GM19438 (cell line): ENCODE measurements around the gene GP9.
"Not testable (repeated sequence)": the region's sequence is repeated elsewhere in the genome, so short reads cannot be mapped to it uniquely, and the experiment has no call there.

ENCODE experiments used
- ATAC-seq: cut with Tn5 transposase; IDR thresholded peaks from one replicate; pipeline ENCODE4 v1.9.1; 2021; ENCODE audit warnings: low read depth; ENCODE audit not compliant: unreplicated experiment

GP9 gene

DNA sequence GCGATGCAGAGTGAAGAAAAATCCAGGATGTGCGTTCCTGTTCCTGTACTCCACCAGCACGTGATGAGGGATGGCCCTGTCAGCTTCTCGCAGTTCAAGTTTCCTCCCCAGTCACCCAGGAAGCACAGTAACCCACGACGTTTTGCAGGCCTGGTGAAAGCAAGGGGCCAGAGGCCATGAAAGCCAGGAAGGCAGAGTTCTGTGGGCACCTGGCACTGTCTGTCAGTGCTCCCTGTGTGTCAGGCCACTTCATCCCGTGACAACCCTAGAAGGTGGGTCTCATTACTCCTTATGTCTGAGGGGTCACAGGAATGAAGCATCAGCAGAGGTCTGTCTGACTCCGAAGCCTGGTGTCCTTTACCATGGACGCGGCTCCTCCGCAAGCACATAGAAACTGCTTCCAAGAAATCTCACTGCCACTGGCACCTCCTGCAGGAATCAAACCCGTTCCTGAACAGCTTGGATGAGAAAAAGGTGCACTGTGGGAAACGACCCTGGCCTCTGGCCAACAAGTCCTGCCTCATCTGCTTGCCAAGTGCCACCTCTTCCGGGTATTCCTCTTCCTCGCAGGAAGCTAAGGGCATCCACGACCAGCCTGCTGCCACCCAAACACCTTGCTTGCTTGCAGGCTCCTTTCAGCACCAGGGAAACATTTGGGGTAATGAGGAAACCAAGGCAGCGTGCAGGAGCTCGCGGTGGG lies 46.4 kb downstream of the GP9 start:
- ATAC-seq: no peak

DNA sequence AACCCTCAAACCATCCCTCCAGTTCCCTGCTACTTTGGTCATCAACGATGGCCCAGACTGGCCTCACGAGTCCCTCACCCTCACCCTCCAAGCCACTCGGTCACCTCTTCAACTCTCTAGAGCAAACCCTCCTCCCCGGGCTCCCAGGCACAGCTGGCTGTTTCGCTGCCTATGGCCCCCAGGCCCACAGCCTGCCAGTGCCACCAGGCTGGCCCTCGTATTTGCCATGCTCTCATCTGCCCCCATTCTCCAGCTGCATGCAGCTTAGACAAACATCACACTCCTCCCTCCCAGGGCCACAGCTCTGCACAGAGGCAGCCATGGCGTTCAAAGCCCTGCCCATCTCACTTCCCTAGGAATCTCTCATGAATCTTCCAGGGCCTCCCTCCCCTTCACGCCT lies 47.2 kb downstream of the GP9 start:
- no peak for ATAC-seq

DNA sequence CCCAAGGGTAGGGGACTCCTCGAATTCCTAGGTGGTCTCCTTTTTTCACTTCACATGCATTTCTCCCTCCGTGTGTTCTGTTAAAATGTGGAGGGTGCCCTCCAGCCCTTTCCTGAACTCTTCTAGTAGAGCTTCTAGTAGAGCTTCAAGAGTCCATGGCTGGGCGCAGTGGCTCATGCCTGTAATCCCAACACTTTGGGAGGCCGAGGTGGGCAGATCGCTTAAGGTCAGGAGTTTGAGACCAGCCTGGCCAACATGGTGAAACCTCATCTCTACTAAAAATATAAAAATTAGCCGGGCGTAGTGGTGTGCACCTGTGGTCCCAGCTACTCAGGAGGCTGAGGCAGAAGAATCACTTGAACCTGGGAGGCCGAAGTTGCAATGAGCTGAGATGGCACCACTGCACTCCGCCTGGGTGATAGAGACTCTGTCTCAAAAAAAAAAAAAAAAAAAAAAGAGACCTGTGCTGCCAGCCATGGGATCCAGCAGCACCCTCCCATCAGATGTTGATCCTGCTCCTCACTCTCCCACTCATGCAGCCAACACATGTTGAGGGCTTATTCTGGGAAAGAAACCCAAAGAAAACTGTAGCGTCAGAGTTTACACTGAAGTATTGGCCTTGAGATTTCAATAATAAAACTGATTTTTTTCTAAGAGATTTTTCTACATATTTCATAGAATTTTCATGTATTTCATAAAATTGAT lies 50.6 kb downstream of the GP9 start:
- ATAC-seq: not testable (repeated sequence)
